Measurements from ENCODE around the gene FARS2.

Gene FARS2

DNA sequence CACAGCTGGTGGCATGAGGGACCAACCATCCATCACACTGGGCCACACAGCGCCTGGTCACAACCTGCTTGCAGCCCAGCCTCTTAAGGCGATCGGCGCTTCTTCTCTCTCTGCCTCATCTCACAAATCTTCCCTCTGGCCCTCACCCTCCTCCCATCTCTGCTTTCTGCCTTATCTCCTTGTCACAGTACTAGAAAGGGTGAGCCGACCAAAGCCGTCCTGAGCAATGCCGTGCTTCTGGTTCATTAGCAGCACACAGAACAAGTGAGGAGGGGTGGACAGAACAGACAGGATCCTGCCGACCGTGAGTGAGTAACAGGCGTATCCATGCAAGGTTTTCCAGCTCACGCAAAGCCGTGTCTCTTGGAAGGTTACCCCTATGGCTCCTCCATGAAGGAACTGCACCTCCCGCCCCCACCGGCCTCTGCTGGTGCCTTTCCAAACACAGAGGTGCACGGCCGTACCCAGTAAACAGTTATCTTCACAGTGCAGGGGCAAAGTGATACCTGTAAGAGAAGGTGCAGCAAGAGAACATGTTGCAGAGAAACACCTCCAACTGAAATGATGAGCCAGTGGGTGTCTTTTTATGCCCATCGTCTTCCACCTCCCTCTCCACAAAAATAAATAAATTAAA, 331.7 kb downstream of the FARS2 start:
- peak overlapping the region; percentile 5 to 75 for H3K27ac Mint-ChIP-seq
- ATAC-seq (replicated peaks), result no peak

DNA sequence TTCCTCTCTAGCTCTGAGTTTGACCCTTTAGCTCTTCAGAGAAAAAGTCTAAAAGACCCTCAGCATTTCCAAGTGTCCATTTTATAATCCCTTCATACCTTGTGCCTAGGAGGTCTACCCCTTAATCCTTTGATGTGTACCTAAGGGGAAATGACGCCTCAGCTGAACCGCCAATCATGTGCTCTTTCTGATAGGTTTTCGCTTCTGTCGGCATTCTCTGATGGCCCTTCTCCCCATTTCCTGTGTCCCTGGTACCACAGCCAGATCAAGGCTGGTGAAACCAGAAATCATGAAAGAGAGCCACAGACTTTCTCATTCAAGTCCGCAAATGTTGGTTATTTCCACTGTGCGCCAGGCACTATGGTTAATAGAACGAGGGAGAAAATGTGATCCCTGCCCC, 333.9 kb downstream of the FARS2 start:
- no peaks in the 10 kb centered on the region for H3K36me3 Mint-ChIP-seq (ENCODE audit: insufficient read depth)
- ATAC-seq (replicated peaks) (no peak), DNase-seq (no peak)
- H3K4me1 Mint-ChIP-seq (ENCODE audit: low read depth in 2 of 2), result no peaks in the 10 kb centered on the region
- H3K9me3 Mint-ChIP-seq, result no peaks in the 10 kb centered on the region
- H3K4me3 Mint-ChIP-seq, result no peak overlapping the region
- H3K27ac Mint-ChIP-seq, result peak overlapping the region in 1 of 2 donors; percentile 32
- H3K27me3 Mint-ChIP-seq, result no peaks in the 10 kb centered on the region

More for the DNA sequence above, 331.7 kb downstream of the FARS2 start:
- Mint-ChIP-seq H3K4me3 (no peak overlapping the region), H3K4me1 (ENCODE audit: low read depth in 2 of 2) (no peaks in the 10 kb centered on the region), H3K9me3 (no peaks in the 10 kb centered on the region), H3K27me3 (no peaks in the 10 kb centered on the region), H3K36me3 (ENCODE audit: insufficient read depth) (no peaks in the 10 kb centered on the region)
- no peak for DNase-seq

DNA sequence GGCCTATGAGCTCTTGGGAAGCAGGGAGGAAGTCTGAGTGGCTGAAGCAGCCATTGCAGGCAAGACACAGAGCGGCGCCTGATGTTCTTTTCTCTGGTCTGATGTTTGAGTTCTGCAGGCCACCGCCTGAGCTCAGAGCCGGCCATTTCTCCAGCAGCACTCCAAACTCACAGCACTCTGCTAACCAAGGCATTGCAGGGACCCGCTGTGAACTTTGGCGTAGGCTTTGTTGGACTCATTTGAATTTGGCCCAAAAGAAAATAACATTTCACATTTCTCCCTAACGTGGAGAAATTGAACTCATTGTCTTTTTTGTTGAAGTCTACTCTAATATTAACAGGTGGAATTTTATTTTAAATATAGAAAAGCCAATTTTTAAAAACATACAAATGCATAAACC, 336.1 kb downstream of the FARS2 start:
- no peak overlapping the region for H3K27ac Mint-ChIP-seq
- ATAC-seq (replicated peaks) (no peak), DNase-seq (no peak)
- H3K4me3 Mint-ChIP-seq, result no peak overlapping the region
- H3K9me3 Mint-ChIP-seq, result no peaks in the 10 kb centered on the region
- H3K36me3 Mint-ChIP-seq (ENCODE audit: insufficient read depth), result no peaks in the 10 kb centered on the region
- no peaks in the 10 kb centered on the region for H3K27me3 Mint-ChIP-seq
- H3K4me1 Mint-ChIP-seq (ENCODE audit: low read depth in 2 of 2), result no peaks in the 10 kb centered on the region

DNA sequence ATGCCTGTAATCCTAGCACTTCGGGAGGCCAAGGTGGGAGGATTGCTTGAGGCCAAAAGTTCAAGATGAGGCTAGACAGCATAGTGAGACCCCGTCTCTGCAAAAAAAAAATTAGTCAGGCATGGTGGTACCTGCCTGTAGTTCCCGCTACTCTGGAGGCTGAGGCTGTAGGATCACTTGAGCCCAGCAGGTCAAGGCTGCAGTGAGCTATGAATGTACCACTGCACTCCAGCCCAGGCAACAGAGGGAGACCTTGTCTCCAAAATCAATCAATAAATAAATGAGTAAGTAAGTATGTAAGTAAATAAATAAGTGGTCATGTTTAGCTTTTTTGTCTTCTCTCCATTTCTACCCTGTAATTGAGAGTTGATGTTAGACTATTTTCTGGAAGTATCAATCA, 336.8 kb downstream of the FARS2 start:
- no peaks in the 10 kb centered on the region for H3K36me3 Mint-ChIP-seq (ENCODE audit: insufficient read depth)
- no peaks in the 10 kb centered on the region for H3K4me1 Mint-ChIP-seq (ENCODE audit: low read depth in 2 of 2)
- H3K4me3 Mint-ChIP-seq, result no peak overlapping the region
- ATAC-seq (replicated peaks), result no peak
- DNase-seq, result no peak
- H3K27me3 Mint-ChIP-seq, result no peaks in the 10 kb centered on the region
- peak overlapping the region in 1 of 2 donors; percentile 59 for H3K27ac Mint-ChIP-seq
- H3K9me3 Mint-ChIP-seq, result no peaks in the 10 kb centered on the region

DNA sequence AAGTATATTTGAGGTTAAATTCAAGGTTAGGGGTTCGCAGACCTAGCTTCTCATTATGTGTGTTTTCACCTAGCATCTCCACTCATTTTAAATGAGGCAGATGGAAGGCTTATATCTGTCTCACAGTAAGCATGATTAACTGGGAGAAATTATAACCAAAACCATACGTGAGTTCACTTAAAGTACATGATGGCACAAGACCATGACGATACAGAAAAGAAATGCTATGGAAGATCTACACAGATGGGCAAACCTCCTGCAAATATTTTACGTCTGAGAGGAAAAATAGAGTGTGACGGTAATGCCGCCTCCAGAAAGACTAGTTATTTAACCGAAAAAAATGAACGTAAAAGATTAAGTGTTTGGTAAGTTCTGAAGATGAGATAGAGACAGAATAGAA, 337.8 kb downstream of the FARS2 start:
- Mint-ChIP-seq H3K27me3 (no peaks in the 10 kb centered on the region), H3K9me3 (no peaks in the 10 kb centered on the region), H3K36me3 (ENCODE audit: insufficient read depth) (no peaks in the 10 kb centered on the region), H3K4me1 (ENCODE audit: low read depth in 2 of 2) (no peaks in the 10 kb centered on the region), H3K27ac (no peak overlapping the region), H3K4me3 (no peak overlapping the region)
- no peak for DNase-seq
- ATAC-seq (replicated peaks), result no peak

DNA sequence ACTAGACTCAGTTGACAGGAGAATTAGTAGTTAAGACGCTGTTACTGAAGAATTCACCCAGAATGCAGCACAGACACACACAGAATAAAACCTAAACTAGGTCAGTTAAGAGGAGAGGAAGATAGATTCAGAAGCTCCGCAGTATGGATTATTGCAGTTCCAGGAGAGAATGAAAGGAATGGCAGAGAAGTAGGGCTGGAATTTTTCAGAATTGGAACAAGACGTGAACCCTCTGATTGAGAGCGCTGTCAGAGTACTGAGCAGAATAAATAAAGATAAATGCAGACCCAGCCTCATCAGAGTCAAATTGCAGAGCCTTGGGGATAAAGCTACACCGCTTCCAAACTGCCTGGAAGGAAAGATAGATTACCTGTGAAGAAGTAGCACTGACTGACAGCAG, 344.6 kb downstream of the FARS2 start:
- no peaks in the 10 kb centered on the region for H3K27me3 Mint-ChIP-seq
- ATAC-seq (replicated peaks) (no peak), DNase-seq (no peak)
- H3K4me3 Mint-ChIP-seq, result no peak overlapping the region
- no peaks in the 10 kb centered on the region for H3K36me3 Mint-ChIP-seq (ENCODE audit: insufficient read depth)
- H3K9me3 Mint-ChIP-seq, result peaks cover 0 to 3% of the 10 kb centered on the region in 2 donors
- H3K27ac Mint-ChIP-seq, result peak overlapping the region in 1 of 2 donors; percentile 5
- peaks cover 0 to 4% of the 10 kb centered on the region in 2 donors for H3K4me1 Mint-ChIP-seq (ENCODE audit: low read depth in 2 of 2)

DNA sequence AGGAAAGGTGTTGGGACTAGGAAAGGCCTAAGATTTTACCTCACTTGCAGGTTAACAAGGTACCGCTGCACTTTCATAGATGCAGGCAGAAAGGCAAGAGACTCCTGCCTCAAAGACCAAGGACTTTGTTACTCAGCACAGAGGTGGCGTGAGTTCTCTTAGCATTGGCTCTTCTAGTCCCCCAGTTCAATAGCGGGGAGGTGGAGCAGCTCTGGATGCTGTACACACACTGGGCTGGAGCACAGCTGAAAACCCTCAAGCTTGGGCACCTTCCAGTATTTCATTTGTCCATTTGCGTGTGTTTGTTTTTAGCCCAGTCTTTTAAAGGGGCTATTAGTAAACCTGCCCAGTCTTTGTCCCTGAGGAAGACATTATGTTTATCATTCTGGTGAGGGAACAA, 345.2 kb downstream of the FARS2 start:
- no peaks in the 10 kb centered on the region for H3K27me3 Mint-ChIP-seq
- peaks cover 0 to 3% of the 10 kb centered on the region in 2 donors for H3K9me3 Mint-ChIP-seq
- DNase-seq, result no peak
- peaks cover 0 to 4% of the 10 kb centered on the region in 2 donors for H3K4me1 Mint-ChIP-seq (ENCODE audit: low read depth in 2 of 2)
- no peak overlapping the region for H3K27ac Mint-ChIP-seq
- ATAC-seq (replicated peaks), result no peak
- H3K36me3 Mint-ChIP-seq (ENCODE audit: insufficient read depth), result no peaks in the 10 kb centered on the region
- H3K4me3 Mint-ChIP-seq, result no peak overlapping the region

DNA sequence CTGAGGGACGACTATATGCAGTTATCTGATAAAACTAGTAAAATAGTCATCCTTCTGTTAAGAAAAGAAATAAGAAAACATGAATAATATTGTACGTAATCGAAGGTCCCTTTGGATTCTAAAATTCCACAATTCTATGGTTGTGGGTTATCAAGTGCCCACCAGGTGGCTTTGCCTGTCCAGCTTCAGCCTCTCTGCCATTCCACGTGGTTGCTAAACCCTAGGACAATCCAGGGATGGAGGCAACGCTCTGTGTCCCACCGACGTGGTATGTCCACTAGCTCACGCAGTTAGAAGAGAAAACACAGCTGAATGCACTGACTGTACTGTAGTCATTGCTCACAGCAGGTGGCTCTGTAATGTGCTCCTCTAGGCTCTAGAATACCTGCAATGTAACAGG, 349.3 kb downstream of the FARS2 start:
- peaks cover 0 to 4% of the 10 kb centered on the region in 2 donors for H3K4me1 Mint-ChIP-seq (ENCODE audit: low read depth in 2 of 2)
- H3K4me3 Mint-ChIP-seq, result no peak overlapping the region
- no peak for ATAC-seq (replicated peaks)

DNA sequence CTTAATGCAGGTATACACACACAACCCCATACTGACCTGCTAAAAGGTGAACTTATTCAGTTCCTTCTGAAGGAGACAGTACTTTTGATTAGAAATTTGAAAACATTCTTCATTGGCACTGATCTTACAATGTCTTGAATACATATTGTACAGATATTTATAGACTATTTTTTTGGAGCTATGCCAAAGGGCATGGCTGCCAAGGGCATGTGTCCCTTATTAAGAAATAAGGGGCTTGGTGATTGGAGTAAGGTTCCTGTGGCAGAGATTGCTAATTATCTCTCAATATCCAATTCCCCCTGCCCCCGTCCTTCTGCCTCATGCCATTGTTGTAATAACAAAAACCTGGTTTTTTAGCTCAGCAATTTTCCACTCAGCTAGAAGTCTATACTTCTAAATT, 355.9 kb downstream of the FARS2 start:
- Mint-ChIP-seq H3K27ac (no peak overlapping the region), H3K4me3 (no peak overlapping the region), H3K27me3 (no peaks in the 10 kb centered on the region), H3K4me1 (ENCODE audit: low read depth in 2 of 2) (peaks cover 16 to 17% of the 10 kb centered on the region in 2 donors), H3K9me3 (no peaks in the 10 kb centered on the region), H3K36me3 (ENCODE audit: insufficient read depth) (peaks cover 2% of the 10 kb centered on the region)
- ATAC-seq (replicated peaks) (no peak), DNase-seq (no peak)

More for the DNA sequence above, 349.3 kb downstream of the FARS2 start:
- peaks cover 0 to 3% of the 10 kb centered on the region in 2 donors for H3K9me3 Mint-ChIP-seq
- no peak for DNase-seq
- H3K27me3 Mint-ChIP-seq, result no peaks in the 10 kb centered on the region
- H3K27ac Mint-ChIP-seq, result no peak overlapping the region
- no peaks in the 10 kb centered on the region for H3K36me3 Mint-ChIP-seq (ENCODE audit: insufficient read depth)

DNA sequence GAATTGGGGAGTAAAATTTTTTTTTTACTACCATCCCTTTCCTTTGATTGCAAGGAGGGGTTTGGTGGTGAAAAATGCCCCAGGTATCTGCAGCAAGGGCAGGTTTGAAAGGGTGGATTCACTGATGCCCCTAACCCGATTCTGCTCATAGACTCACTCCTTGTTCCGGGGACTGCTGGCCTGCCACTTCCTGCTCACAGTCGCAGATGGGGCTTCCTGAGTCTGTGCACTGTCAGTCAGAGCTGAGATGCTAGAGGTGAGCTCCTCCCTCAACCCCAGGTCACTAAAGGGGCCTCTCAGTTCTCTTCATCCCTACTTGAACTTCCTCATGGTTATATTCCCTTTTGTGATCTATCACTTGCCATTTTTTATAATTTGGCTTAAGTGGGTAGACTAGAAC, 357.9 kb downstream of the FARS2 start:
- peak; percentile 18 to 31 (median 19) for DNase-seq
- peaks cover 7% of the 10 kb centered on the region for H3K36me3 Mint-ChIP-seq (ENCODE audit: insufficient read depth)
- no peaks in the 10 kb centered on the region for H3K27me3 Mint-ChIP-seq
- peak; percentile 100 for ATAC-seq (replicated peaks)
- H3K27ac Mint-ChIP-seq, result peak overlapping the region; percentile 86 to 93
- H3K4me3 Mint-ChIP-seq, result peak overlapping the region; percentile 47 to 61
- peaks cover 18 to 22% of the 10 kb centered on the region in 2 donors for H3K4me1 Mint-ChIP-seq (ENCODE audit: low read depth in 2 of 2)
- no peaks in the 10 kb centered on the region for H3K9me3 Mint-ChIP-seq

DNA sequence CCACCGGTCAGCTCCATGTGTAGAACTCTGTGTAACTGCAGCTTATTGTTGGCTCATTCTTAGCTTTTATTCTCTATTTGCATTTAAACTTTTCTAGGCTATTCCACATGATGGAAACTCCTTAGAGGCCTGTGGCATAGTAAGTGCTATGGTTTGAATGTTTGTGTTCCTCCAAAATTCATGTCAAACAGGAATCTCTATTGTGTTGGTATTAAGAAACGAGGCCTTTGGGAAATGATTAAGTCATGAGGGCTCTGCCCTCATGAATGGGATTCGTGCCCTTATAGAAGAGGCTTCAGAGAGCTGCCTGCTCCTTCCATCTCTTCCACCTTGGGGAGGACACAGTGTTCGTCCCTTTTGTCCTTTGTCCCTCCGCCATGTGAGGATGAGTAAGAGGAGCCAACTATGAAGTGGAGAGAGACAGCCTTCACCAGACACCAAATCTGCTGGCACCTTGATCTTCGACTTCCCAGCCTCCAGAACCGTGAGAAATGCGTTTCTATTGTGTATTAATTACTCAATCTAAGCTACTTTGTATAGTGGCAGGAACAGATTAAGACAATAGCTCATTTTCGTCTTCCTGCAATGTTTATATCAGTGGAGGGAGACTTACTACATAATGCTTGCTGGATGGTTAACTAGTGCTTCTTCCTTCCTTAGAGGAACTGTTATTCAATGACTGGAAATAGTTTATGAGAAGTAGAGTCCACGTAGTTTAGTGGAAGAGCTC, 361.1 kb downstream of the FARS2 start:
- no peak overlapping the region for H3K4me3 Mint-ChIP-seq
- no peaks in the 10 kb centered on the region for H3K9me3 Mint-ChIP-seq
- no peaks in the 10 kb centered on the region for H3K27me3 Mint-ChIP-seq
- no peak overlapping the region for H3K27ac Mint-ChIP-seq
- ATAC-seq (replicated peaks) (no peak), DNase-seq (no peak)
- H3K36me3 Mint-ChIP-seq (ENCODE audit: insufficient read depth), result peaks cover 11% of the 10 kb centered on the region
- peaks cover 37 to 43% of the 10 kb centered on the region in 2 donors for H3K4me1 Mint-ChIP-seq (ENCODE audit: low read depth in 2 of 2)

DNA sequence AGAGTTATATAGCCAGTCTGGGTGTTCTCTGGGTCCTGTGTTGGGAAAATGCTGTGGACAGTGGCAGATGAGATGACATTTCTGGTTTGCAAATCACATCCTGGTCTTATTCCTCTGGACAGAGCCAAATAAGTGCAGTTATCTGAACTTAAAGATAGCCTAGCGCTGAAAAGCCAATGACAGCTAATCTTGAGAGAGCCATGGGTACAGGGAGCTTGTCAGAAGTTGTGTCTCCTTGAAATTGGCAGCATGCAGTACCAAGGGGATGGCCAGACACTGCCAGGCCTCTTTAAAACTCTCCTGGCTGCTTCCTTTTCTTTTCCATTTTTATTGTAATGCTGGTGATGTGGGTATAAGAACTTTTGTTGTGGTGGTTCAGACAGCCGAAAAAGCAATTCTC, 362.5 kb downstream of the FARS2 start:
- Mint-ChIP-seq H3K9me3 (no peaks in the 10 kb centered on the region), H3K36me3 (ENCODE audit: insufficient read depth) (peaks cover 11% of the 10 kb centered on the region), H3K4me1 (ENCODE audit: low read depth in 2 of 2) (peaks cover 36 to 45% of the 10 kb centered on the region in 2 donors), H3K27ac (no peak overlapping the region), H3K27me3 (no peaks in the 10 kb centered on the region), H3K4me3 (no peak overlapping the region)
- no peak for DNase-seq
- ATAC-seq (replicated peaks), result no peak

DNA sequence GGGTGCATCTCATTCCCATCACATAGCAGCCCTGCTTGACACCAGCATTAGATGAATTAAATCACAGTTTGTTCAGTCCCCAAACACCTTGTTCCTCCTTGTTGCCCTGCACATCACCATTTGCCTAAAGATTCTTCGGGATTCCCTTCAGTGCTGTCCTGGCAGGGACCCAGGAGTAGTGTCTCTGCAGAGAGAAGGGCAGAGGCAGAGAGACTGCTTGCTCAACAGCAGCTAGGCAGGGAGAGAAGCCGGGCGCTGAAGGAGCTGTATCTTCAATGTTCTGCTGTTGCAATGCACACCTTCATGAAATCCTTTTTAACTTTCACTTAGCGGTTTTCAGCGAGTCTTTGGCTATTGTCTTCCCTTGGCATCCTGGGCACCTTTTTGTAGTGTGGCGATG, 362.9 kb downstream of the FARS2 start:
- Mint-ChIP-seq H3K4me3 (no peak overlapping the region), H3K36me3 (ENCODE audit: insufficient read depth) (peaks cover 11% of the 10 kb centered on the region), H3K4me1 (ENCODE audit: low read depth in 2 of 2) (peaks cover 32 to 40% of the 10 kb centered on the region in 2 donors), H3K27me3 (no peaks in the 10 kb centered on the region), H3K9me3 (no peaks in the 10 kb centered on the region), H3K27ac (no peak overlapping the region)
- DNase-seq (no peak), ATAC-seq (replicated peaks) (no peak)

Measured in effector memory CD8-positive, alpha-beta T cell (primary cell).